H1 (cell line): ENCODE data around the gene DHRS12.

ENCODE experiments used
- CBX8 ChIP-seq: fragments of 300-800, 300-1000 bp; sonication (generic); IDR thresholded peaks from 2 replicates; pipeline ENCODE4 v1.7.1; 2016; ENCODE audit warnings: low read depth, low read length, borderline replicate concordance
- CEBPB ChIP-seq: IDR thresholded peaks from 2 replicates; pipeline ENCODE4 v1.6.1; 2012; ENCODE audit warnings: low read depth, low read length
- RAD21 ChIP-seq, 2 experiments: IDR thresholded peaks in 1 of 2; conservative IDR thresholded peaks in 1 of 2; 2 replicates each; pipeline ENCODE4 v1.6.1; 2011; ENCODE audit warnings: low read depth in 2 of 2, low read length in 2 of 2, improper control_type of control experiment in 1 of 2, inconsistent platforms in 1 of 2, mild to moderate bottlenecking in 1 of 2, moderate library complexity in 1 of 2
- SIN3A ChIP-seq, 2 experiments: IDR thresholded peaks in 1 of 2; conservative IDR thresholded peaks in 1 of 2; 2 replicates each; pipeline ENCODE4 v1.6.1; 2011 to 2012; ENCODE audit warnings: low read length in 2 of 2, improper control_type of control experiment in 1 of 2, low read depth in 1 of 2, mild to moderate bottlenecking in 1 of 2
- SP2 ChIP-seq: IDR thresholded peaks from 2 replicates; pipeline ENCODE4 v1.6.1; 2012; ENCODE audit warnings: mild to moderate bottlenecking, low read length, inconsistent platforms
- ZNF274 ChIP-seq: IDR thresholded peaks from 2 replicates; pipeline ENCODE4 v1.7.0; 2012; ENCODE audit warnings: low read length, borderline replicate concordance; ENCODE audit errors: extremely low read depth
- TF ChIP-seq, protein P1 (sequence below), 3 experiments: IDR thresholded peaks; 1 replicate in 2 of 3; 2 replicates in 1 of 3; pipeline versions ENCODE4 v1.5.1 to v1.6.1; 2011; ENCODE audit warnings: low read length in 3 of 3, mild to moderate bottlenecking in 3 of 3, inconsistent platforms in 2 of 3, low read depth in 1 of 3, moderate library complexity in 1 of 3; ENCODE audit not compliant: insufficient read depth in 1 of 3; ENCODE audit errors: control extremely low read depth in 1 of 3

DNA sequence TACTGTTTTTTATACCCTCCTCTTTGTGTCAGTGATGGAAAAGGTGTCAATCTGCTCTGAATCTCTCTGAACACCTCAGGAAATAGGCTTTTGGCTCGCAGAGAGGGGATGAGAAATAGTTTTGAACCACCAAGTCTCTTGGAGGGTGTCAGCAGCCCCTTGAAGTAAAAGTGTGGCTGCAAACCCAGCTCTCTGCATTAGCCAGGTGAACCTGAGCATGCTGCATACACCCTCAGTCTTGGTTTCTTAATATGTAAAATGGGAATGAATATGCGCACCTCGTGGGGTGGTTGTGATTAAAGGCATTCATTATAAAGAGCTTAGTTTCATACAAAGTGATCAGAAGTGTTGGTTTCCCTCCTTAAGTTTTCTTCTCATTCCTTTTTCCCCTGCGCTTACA is 1.4 kb upstream of the DHRS12 start:
- no peak for TF ChIP-seq ZNF274
- TF ChIP-seq, protein P1, sequence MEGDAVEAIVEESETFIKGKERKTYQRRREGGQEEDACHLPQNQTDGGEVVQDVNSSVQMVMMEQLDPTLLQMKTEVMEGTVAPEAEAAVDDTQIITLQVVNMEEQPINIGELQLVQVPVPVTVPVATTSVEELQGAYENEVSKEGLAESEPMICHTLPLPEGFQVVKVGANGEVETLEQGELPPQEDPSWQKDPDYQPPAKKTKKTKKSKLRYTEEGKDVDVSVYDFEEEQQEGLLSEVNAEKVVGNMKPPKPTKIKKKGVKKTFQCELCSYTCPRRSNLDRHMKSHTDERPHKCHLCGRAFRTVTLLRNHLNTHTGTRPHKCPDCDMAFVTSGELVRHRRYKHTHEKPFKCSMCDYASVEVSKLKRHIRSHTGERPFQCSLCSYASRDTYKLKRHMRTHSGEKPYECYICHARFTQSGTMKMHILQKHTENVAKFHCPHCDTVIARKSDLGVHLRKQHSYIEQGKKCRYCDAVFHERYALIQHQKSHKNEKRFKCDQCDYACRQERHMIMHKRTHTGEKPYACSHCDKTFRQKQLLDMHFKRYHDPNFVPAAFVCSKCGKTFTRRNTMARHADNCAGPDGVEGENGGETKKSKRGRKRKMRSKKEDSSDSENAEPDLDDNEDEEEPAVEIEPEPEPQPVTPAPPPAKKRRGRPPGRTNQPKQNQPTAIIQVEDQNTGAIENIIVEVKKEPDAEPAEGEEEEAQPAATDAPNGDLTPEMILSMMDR (IDR thresholded peaks at IDR 0.05; ENCODE audit: control extremely low read depth in 1 of 3, insufficient read depth in 1 of 3, low read depth in 1 of 3, low read length in 3 of 3), result no peak
- TF ChIP-seq SIN3A (conservative IDR thresholded peaks at IDR 0.05 in 1 of 2, IDR thresholded peaks at IDR 0.05 in 1 of 2; ENCODE audit: low read depth in 1 of 2, low read length in 2 of 2), result no peak
- TF ChIP-seq RAD21 (IDR thresholded peaks at IDR 0.05 in 1 of 2, conservative IDR thresholded peaks at IDR 0.05 in 1 of 2; ENCODE audit: low read depth in 2 of 2, low read length in 2 of 2), result no peak
- TF ChIP-seq CBX8, result no peak
- no peak for TF ChIP-seq CEBPB
- TF ChIP-seq SP2, result no peak
